ENCODE results near the gene KLF18.

- no peak for TF ChIP-seq CTCF (IDR thresholded peaks at IDR 0.05)
- no peak for TF ChIP-seq EZH2 (IDR thresholded peaks at IDR 0.05; ENCODE audit: borderline replicate concordance, insufficient read depth, low read depth, low read length, poor library complexity, severe bottlenecking)
Observed at GRCh38 chr1:44135886-44136285, 5.5 kb downstream of the KLF18 start.
